GM13976 (cell line): ENCODE measurements around the gene PCDHB12.
A peak's percentile ranks its signal among the peaks of the same experiment; 100 is the strongest.
"Not testable (repeated sequence)": the region's sequence is repeated elsewhere in the genome, so short reads cannot be mapped to it uniquely, and the experiment has no call there.

Experiments
- DNase-seq: peaks from one replicate; pipeline ENCODE4 v3.0.0; 2012; ENCODE audit warnings: low spot score
- CTCF ChIP-seq: IDR thresholded peaks from 2 replicates; pipeline ENCODE4 v1.5.1; 2012; ENCODE audit warnings: borderline replicate concordance, mild to moderate bottlenecking; ENCODE audit not compliant: insufficient read depth; ENCODE audit errors: extremely low read depth, missing control alignments, control extremely low read depth
- in situ Hi-C: fragments of 300-500 bp; cut with MboI; formaldehyde crosslinking; loops from one replicate; pipeline ENCODE4 v1.12.0; 2022; ENCODE audit warnings: low sequenced_read_pairs, mixed read lengths, inconsistent platforms; ENCODE audit not compliant: unreplicated experiment

PCDHB12 gene

GRCh38 chr5:141234109-141234667, 25.7 kb downstream of the PCDHB12 start:
- no peak for DNase-seq
- in situ Hi-C loops: no loop called here
- peak; percentile 4 for TF ChIP-seq CTCF

GRCh38 chr5:141235922-141236321, 27.4 kb downstream of the PCDHB12 start:
- in situ Hi-C loops, DNase-seq: not testable (repeated sequence)

- TF ChIP-seq CTCF: no peak
- DNase-seq: no peak
- in situ Hi-C loops: no loop called here
Measured at GRCh38 chr5:141236516-141237313, 28.2 kb downstream of the PCDHB12 start.

GRCh38 chr5:141241496-141241895, 33.0 kb downstream of the PCDHB12 start:
- DNase-seq: no peak
- in situ Hi-C loops: no loop called here
- no peak for TF ChIP-seq CTCF

- DNase-seq: no peak
- in situ Hi-C loops: no loop called here
- TF ChIP-seq CTCF: no peak
Measured at GRCh38 chr5:141245250-141245717, 36.8 kb downstream of the PCDHB12 start, which contains the start of gene PCDHB15. PCDHB15 (plus strand) TSS chr5:141245395; CDS start chr5:141245579, 184 bp downstream.

- in situ Hi-C loops, DNase-seq: not testable (repeated sequence)
Measured at GRCh38 chr5:141246971-141247370, 38.5 kb downstream of the PCDHB12 start.

GRCh38 chr5:141247434-141247833, 38.9 kb downstream of the PCDHB12 start:
- in situ Hi-C loops, DNase-seq: not testable (repeated sequence)

GRCh38 chr5:141250576-141250975, 42.1 kb downstream of the PCDHB12 start:
- no peak for DNase-seq
- no peak for TF ChIP-seq CTCF
- in situ Hi-C loops: no loop called here
